Suprapubic skin (tissue), 4 donors: Measurements from ENCODE around the gene VWCE. TPM values are rescaled to one million over a fixed set of nuclear protein-coding genes. Genes with fewer than 3 reads are reported as not detected.

ENCODE experiments used
- DNase-seq, 2 donors: peaks; one replicate each; pipeline ENCODE4 v3.0.0-alpha.2; 2019; ENCODE audit warnings: low spot score in 2 of 2
- H3K27ac ChIP-seq: fragments of 200-600 bp; sonication (generic); one replicate; pipeline ENCODE4 v1.5.1; 2019
- H3K27me3 ChIP-seq: fragments of 200-600 bp; sonication (generic); one replicate; pipeline ENCODE4 v1.5.1; 2019
- H3K36me3 ChIP-seq: fragments of 200-600 bp; sonication (generic); one replicate; pipeline ENCODE4 v1.5.1; 2019
- H3K4me1 ChIP-seq: fragments of 200-600 bp; sonication (generic); one replicate; pipeline ENCODE4 v1.5.1; 2019
- H3K4me3 ChIP-seq: fragments of 200-600 bp; sonication (generic); one replicate; pipeline ENCODE4 v1.5.1; 2019; ENCODE audit warnings: mild to moderate bottlenecking
- H3K9me3 ChIP-seq: fragments of 200-600 bp; sonication (generic); one replicate; pipeline ENCODE4 v1.5.1; 2019
- EP300 ChIP-seq: sonication (generic); formaldehyde crosslinking; IDR thresholded peaks from one replicate; pipeline ENCODE4 v1.6.1; 2017; ENCODE audit warnings: antibody characterized with exemption
- POLR2A ChIP-seq, 2 donors: fragments of 450-650 bp; IDR thresholded peaks; one replicate each; pipeline ENCODE4 v1.6.1; 2017; ENCODE audit warnings: antibody characterized with exemption in 2 of 2, mild to moderate bottlenecking in 2 of 2, moderate library complexity in 2 of 2
- POLR2AphosphoS5 ChIP-seq, 3 donors: sonication (generic); formaldehyde crosslinking; IDR thresholded peaks; one replicate each; pipeline ENCODE4 v1.6.1; 2017; ENCODE audit warnings: antibody characterized with exemption in 3 of 3
- WGBS: methylation state at CpG from one replicate; pipeline ENCODE4 v1.1.5; 2018; 5-methylcytosine and 5-hydroxymethylcytosine counted together
- total RNA-seq, 4 donors: library from RNA; depleted of rRNA; stranded (reverse); fragments of >200 nt; gene quantifications; one replicate each; pipeline ENCODE4 v1.1.0, GENCODE V29; 2016
- TF ChIP-seq, protein P1 (sequence below), 2 donors: fragments of 200-600 bp in 1 of 2; fragments of 450-650 bp in 1 of 2; sonication (generic) in 1 of 2; IDR thresholded peaks; one replicate each; pipeline ENCODE4 v1.5.1; 2016 to 2019; ENCODE audit warnings: antibody characterized with exemption in 2 of 2, mild to moderate bottlenecking in 1 of 2, moderate library complexity in 1 of 2

The VWCE gene
- total RNA-seq, 4 donors from 2014 or later, result 0.26 to 1.7 (median 1.6) TPM

DNA sequence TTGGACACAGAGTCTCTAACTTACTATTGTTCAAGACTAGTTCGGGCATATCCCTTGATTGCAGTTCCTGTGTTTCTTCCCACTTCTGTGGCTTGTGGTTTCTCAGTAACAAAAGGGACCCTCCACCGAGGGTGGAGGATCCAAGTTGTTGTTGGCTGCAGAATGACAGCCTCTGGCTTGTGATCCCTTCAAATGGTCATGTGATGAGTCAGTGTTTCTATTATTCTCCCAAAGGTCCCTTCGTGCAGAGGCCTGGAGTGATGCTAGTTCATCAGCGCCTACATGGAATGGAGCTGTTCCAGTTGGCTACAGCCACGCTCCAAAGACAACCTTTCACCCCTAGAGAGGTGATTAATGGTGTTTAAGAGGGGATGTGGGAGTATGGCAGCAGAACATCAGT is 2.6 kb upstream of the VWCE start:
- Histone ChIP-seq H3K4me1 (peaks cover 34% of the 10 kb centered on the region), H3K27me3 (peaks cover 7% of the 10 kb centered on the region), H3K27ac (peak overlapping the region; percentile 52), H3K4me3 (no peak overlapping the region), H3K9me3 (no peaks in the 10 kb centered on the region), H3K36me3 (peaks cover 38% of the 10 kb centered on the region)
- no peak for DNase-seq
- WGBS, result 44% methylated on average over 4 of the region's 5 CpGs
- TF ChIP-seq POLR2AphosphoS5 (IDR thresholded peaks at IDR 0.05), result no peak
- no peak for TF ChIP-seq POLR2A (IDR thresholded peaks at IDR 0.05)
- TF ChIP-seq EP300, result no peak
- TF ChIP-seq, protein P1, sequence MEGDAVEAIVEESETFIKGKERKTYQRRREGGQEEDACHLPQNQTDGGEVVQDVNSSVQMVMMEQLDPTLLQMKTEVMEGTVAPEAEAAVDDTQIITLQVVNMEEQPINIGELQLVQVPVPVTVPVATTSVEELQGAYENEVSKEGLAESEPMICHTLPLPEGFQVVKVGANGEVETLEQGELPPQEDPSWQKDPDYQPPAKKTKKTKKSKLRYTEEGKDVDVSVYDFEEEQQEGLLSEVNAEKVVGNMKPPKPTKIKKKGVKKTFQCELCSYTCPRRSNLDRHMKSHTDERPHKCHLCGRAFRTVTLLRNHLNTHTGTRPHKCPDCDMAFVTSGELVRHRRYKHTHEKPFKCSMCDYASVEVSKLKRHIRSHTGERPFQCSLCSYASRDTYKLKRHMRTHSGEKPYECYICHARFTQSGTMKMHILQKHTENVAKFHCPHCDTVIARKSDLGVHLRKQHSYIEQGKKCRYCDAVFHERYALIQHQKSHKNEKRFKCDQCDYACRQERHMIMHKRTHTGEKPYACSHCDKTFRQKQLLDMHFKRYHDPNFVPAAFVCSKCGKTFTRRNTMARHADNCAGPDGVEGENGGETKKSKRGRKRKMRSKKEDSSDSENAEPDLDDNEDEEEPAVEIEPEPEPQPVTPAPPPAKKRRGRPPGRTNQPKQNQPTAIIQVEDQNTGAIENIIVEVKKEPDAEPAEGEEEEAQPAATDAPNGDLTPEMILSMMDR (IDR thresholded peaks at IDR 0.05), result no peak

DNA sequence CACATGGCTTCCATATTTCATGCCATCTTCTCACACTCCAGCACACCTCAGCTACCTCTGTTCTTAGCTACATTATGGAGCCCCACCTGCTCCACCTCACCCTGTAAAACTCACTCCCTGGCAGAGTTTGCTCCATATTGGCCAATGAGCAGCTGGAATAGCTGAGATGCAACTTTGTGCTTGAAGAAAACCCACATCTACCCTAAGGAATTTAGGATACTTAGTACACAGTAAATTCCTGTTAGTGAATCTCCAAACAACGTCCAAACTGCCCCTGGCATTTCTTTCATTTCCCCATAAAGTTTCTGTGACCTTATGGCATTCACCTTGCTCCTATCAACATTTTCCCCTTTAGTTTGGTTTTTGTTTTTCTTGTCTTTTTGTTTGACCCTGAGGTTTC is 2.2 kb upstream of the VWCE start:
- Histone ChIP-seq H3K4me3 (no peak overlapping the region), H3K4me1 (peaks cover 34% of the 10 kb centered on the region), H3K27me3 (peaks cover 7% of the 10 kb centered on the region), H3K36me3 (peaks cover 34% of the 10 kb centered on the region), H3K9me3 (no peaks in the 10 kb centered on the region), H3K27ac (peak overlapping the region; percentile 52)
- TF ChIP-seq EP300 (no peak), POLR2AphosphoS5 (IDR thresholded peaks at IDR 0.05) (no peak), POLR2A (IDR thresholded peaks at IDR 0.05) (no peak)
- TF ChIP-seq, protein P1 (IDR thresholded peaks at IDR 0.05), result no peak
- DNase-seq, result no peak
- WGBS, result 29% methylated on average over 1 of the region's 1 CpG

DNA sequence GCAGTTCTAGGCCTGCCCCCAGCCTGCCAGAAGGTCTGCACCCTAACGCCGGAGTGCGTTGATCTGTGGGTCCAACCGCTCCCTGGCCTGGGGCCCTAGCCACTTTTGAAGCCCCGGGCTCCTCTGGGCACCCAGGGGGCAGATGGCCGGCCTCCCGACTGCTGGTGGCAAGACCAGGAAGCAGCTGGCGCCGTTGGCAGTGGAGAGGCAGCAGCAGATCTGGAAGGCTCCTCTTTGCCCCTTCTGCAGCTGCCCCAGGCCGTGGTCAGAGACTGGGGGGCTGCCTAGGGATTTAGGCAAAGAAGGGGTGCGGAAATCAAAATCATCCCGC is 445 bp upstream of the VWCE start:
- H3K4me1 ChIP-seq, result peaks cover 34% of the 10 kb centered on the region
- H3K4me3 ChIP-seq, result peak overlapping the region; percentile 76
- 64% methylated on average over 7 of the region's 12 CpGs for WGBS
- no peak for DNase-seq
- no peak overlapping the region for H3K27ac ChIP-seq
- peaks cover 16% of the 10 kb centered on the region for H3K36me3 ChIP-seq
- H3K27me3 ChIP-seq, result peaks cover 7% of the 10 kb centered on the region
- no peaks in the 10 kb centered on the region for H3K9me3 ChIP-seq
- TF ChIP-seq POLR2AphosphoS5 (IDR thresholded peaks at IDR 0.05) (no peak), EP300 (no peak), POLR2A (IDR thresholded peaks at IDR 0.05) (no peak)
- TF ChIP-seq, protein P1 (IDR thresholded peaks at IDR 0.05), result no peak

DNA sequence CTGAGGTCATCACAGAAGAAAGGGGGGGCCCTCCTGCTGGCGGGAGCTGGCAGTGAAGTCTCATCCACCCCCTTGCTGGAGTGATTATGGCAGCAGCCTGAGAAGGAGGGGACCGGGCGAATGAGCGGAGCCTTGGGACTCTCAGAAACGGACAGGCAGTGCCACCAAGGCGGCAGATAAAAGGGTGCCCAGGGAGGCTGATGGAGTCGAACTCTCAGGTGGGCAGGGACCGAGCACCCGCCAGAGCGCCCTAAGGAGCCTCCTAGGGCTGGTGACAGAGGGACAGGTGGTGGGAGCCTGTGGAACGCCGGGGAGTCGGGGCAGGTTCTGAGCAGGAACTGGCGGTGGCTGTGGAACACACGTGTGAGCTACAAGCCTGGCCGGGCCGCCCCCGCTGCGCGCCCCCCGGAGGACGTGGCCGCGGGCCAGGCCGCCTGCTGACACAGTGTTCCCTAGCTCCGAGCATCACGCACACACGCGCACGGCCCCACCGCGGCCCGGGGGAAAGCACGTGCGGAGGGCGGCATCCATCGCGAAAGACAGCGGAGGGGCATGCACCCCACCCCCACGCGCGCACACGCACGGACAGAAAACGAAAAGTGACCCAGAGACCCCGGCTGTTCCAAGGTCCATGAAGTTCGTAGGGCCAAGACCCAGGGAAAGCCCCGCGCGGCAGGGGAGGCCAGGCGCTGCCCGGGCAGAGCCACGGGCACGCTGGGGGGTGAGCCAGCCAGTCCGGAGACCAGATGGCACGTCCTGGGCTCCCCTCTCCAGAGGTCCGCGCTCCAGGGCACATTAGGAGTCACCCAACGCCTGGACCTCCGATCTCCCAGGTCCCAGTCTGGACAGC is 1.0 kb downstream of the VWCE start:
- H3K4me1 ChIP-seq, result peaks cover 34% of the 10 kb centered on the region
- no peak for TF ChIP-seq EP300
- TF ChIP-seq, protein P1 (IDR thresholded peaks at IDR 0.05), result no peak
- no peak for TF ChIP-seq POLR2AphosphoS5 (IDR thresholded peaks at IDR 0.05)
- TF ChIP-seq POLR2A (IDR thresholded peaks at IDR 0.05), result no peak
- H3K27me3 ChIP-seq, result peaks cover 7% of the 10 kb centered on the region
- no peak overlapping the region for H3K27ac ChIP-seq
- WGBS, result 2% methylated on average over 37 of the region's 60 CpGs
- peak in 1 of 2 donors; percentile 77 for DNase-seq
- peak overlapping the region; percentile 76 for H3K4me3 ChIP-seq
- peaks cover 2% of the 10 kb centered on the region for H3K36me3 ChIP-seq
- H3K9me3 ChIP-seq, result no peaks in the 10 kb centered on the region

DNA sequence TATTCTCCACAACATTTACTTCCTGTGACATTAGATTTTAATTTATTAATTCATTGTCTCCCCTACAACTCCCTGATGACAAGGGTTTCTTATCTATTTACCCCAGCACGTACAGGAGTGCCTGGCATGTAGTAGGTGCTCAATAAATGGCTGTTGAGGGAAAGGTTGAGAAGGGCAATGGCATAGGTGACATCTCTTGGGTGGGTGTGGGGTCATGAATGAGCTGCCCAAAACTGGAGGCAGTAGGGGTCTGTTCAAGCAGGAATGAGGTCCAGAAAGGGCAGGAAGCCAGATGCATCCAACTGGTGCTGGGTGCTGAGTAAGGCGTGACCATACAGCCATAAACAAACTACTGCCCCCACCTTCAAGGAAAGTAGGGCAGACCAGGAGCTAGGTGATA is 2.8 kb downstream of the VWCE start:
- Histone ChIP-seq H3K27me3 (peaks cover 7% of the 10 kb centered on the region), H3K4me1 (peaks cover 32% of the 10 kb centered on the region), H3K9me3 (no peaks in the 10 kb centered on the region), H3K4me3 (no peak overlapping the region), H3K36me3 (no peaks in the 10 kb centered on the region), H3K27ac (no peak overlapping the region)
- no peak for DNase-seq
- TF ChIP-seq POLR2AphosphoS5 (IDR thresholded peaks at IDR 0.05) (no peak), POLR2A (IDR thresholded peaks at IDR 0.05) (no peak), EP300 (no peak)
- TF ChIP-seq, protein P1 (IDR thresholded peaks at IDR 0.05), result no peak
- WGBS, result 97% methylated on average over 2 of the region's 2 CpGs
